Thoracic aorta (tissue), 2 donors: ENCODE results near the gene RALGAPA2. TPM values are rescaled to one million over a fixed set of nuclear protein-coding genes. Genes with fewer than 3 reads are reported as not detected.

Source experiments
- ATAC-seq: fragments of 150-250 bp; one replicate; pipeline ENCODE4 v1.8.0; 2017; ENCODE audit warnings: low read depth; ENCODE audit not compliant: insufficient number of reproducible peaks, low FRiP score
- DNase-seq: peaks from one replicate; pipeline ENCODE4 v3.0.0-alpha.2; 2020; ENCODE audit warnings: low spot score
- H3K27ac ChIP-seq, 2 donors: fragments of 200-600 bp; sonication (generic); 1 replicate in 1 of 2; 2 replicates in 1 of 2; pipeline ENCODE4 v1.5.1; 2016; ENCODE audit warnings: mild to moderate bottlenecking in 2 of 2, moderate library complexity in 2 of 2
- H3K27me3 ChIP-seq: fragments of 200-600 bp; sonication (generic); replicated peaks from 2 replicates; pipeline ENCODE4 v1.6.0; 2016; ENCODE audit warnings: mild to moderate bottlenecking; ENCODE audit not compliant: insufficient read depth
- H3K36me3 ChIP-seq: fragments of 200-600 bp; sonication (generic); one replicate; pipeline ENCODE4 v1.5.1; 2016
- H3K4me1 ChIP-seq, 2 donors: fragments of 200-600 bp; sonication (generic); 1 replicate in 1 of 2; 2 replicates in 1 of 2; pipeline versions ENCODE4 v1.5.1 to v1.6.0; 2016; ENCODE audit warnings: low read depth in 2 of 2, mild to moderate bottlenecking in 1 of 2; ENCODE audit not compliant: control insufficient read depth in 1 of 2
- H3K4me3 ChIP-seq: fragments of 200-600 bp; sonication (generic); 2 replicates; pipeline ENCODE4 v1.5.1; 2016; ENCODE audit warnings: mild to moderate bottlenecking
- H3K9me3 ChIP-seq: fragments of 200-600 bp; sonication (generic); 2 replicates; pipeline ENCODE4 v1.5.1; 2016
- total RNA-seq, 2 donors: library from RNA; depleted of rRNA; stranded (reverse); fragments of >200 nt; gene quantifications; one replicate each; pipeline versions ENCODE4 v1.1.0 to v1.2.3, GENCODE V29; 2016
- TF ChIP-seq, protein P1 (sequence below): fragments of 200-600 bp; sonication (generic); IDR thresholded peaks from one replicate; pipeline ENCODE4 v1.5.1; 2019; ENCODE audit warnings: antibody characterized with exemption

The RALGAPA2 gene
- total RNA-seq, 2 donors from 2014 or later = 20.3 to 48.3 TPM

- ATAC-seq (no peak), DNase-seq (no peak)
- Histone ChIP-seq H3K27me3 (no peaks in the 10 kb centered on the region), H3K36me3 (no peaks in the 10 kb centered on the region), H3K4me1 (no peaks in the 10 kb centered on the region), H3K9me3 (no peaks in the 10 kb centered on the region), H3K4me3 (no peak overlapping the region), H3K27ac (no peak overlapping the region)
- TF ChIP-seq, protein P1, sequence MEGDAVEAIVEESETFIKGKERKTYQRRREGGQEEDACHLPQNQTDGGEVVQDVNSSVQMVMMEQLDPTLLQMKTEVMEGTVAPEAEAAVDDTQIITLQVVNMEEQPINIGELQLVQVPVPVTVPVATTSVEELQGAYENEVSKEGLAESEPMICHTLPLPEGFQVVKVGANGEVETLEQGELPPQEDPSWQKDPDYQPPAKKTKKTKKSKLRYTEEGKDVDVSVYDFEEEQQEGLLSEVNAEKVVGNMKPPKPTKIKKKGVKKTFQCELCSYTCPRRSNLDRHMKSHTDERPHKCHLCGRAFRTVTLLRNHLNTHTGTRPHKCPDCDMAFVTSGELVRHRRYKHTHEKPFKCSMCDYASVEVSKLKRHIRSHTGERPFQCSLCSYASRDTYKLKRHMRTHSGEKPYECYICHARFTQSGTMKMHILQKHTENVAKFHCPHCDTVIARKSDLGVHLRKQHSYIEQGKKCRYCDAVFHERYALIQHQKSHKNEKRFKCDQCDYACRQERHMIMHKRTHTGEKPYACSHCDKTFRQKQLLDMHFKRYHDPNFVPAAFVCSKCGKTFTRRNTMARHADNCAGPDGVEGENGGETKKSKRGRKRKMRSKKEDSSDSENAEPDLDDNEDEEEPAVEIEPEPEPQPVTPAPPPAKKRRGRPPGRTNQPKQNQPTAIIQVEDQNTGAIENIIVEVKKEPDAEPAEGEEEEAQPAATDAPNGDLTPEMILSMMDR = no peak
Measured at GRCh38 chr20:20480126-20480525, 232.3 kb downstream of the RALGAPA2 start.

DNA sequence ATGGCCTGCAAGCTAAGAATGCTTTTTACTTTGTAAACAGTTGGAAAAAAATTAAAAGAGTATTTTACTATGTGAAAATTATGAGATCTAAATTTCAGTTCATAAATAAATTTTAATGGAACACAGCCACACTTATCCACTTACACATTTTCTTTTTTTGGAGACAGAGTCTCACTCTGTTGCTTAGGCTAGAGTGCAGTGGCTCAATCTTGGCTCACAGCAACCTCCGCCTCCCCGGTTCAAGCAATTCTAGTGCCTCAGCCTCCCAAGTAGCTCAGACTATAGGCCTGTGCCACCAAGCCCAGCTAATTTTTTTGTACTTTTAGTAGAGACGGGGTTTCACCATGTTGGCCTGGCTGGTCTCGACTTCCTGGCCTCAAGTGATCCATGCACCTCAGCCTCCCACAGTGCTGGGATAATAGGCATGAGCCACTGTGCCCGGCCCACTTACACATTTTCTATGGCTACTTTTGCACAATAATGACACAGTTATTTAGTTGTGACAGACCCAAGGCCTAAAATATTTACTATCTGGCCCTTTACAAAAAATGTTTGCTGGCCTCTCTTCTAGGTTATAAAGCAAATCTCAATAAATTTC lies 234.9 kb downstream of the RALGAPA2 start:
- TF ChIP-seq, protein P1 = no peak
- H3K36me3 ChIP-seq = peaks cover 7% of the 10 kb centered on the region
- no peak overlapping the region for H3K27ac ChIP-seq
- DNase-seq = no peak
- H3K9me3 ChIP-seq = no peaks in the 10 kb centered on the region
- H3K4me1 ChIP-seq = no peaks in the 10 kb centered on the region
- no peak overlapping the region for H3K4me3 ChIP-seq
- no peak for ATAC-seq
- no peaks in the 10 kb centered on the region for H3K27me3 ChIP-seq

DNA sequence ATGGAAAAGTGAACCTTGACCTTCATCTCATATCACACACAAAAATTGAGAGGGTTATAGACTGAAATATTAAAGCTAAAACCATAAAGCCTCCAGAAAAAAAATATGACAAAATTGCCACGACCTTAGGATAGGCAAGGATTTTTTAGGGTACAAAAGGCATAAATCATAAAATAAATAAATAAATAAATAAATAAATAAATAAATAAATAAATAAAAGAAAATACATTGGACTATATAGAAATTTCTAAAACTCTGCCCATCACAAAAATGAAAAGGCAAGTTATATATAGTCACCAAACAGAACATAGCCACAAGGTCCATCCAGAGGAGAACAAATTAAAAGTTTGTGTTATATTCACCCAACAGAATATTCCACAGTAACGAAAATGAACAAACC lies 235.9 kb downstream of the RALGAPA2 start:
- Histone ChIP-seq H3K27me3 (no peaks in the 10 kb centered on the region), H3K9me3 (no peaks in the 10 kb centered on the region), H3K4me3 (no peak overlapping the region), H3K4me1 (no peaks in the 10 kb centered on the region), H3K36me3 (peaks cover 7% of the 10 kb centered on the region), H3K27ac (no peak overlapping the region)
- TF ChIP-seq, protein P1 = no peak
- DNase-seq (no peak), ATAC-seq (no peak)

DNA sequence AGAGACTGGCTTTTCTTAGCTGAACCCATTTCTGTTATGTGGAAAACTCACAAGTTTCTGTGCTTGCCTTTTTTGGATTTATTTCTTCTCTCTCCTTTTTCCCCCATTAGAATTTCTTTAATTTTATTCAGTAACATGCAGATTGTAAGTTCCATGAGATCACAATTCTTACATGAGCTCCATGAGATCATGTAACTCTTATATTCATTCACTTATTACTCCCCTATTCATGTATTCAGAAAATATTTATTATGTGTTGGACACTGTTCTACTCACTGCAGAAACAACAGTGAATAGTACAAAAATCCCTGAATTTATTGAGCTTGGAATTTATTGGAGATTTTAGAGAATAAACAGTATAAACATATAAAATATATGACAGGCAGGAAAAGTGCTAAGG lies 238.8 kb downstream of the RALGAPA2 start:
- no peak overlapping the region for H3K27ac ChIP-seq
- no peaks in the 10 kb centered on the region for H3K9me3 ChIP-seq
- ATAC-seq (no peak), DNase-seq (no peak)
- no peak overlapping the region for H3K4me3 ChIP-seq
- TF ChIP-seq, protein P1 = no peak
- peaks cover 12% of the 10 kb centered on the region for H3K36me3 ChIP-seq
- no peaks in the 10 kb centered on the region for H3K27me3 ChIP-seq
- H3K4me1 ChIP-seq = no peaks in the 10 kb centered on the region

- Histone ChIP-seq H3K27ac (no peak overlapping the region), H3K27me3 (no peaks in the 10 kb centered on the region), H3K9me3 (no peaks in the 10 kb centered on the region), H3K4me1 (no peaks in the 10 kb centered on the region), H3K4me3 (no peak overlapping the region), H3K36me3 (peaks cover 12% of the 10 kb centered on the region)
- TF ChIP-seq, protein P1 = no peak
- DNase-seq (no peak), ATAC-seq (no peak)
Measured at GRCh38 chr20:20472684-20473274, 239.7 kb downstream of the RALGAPA2 start.
